Measurements from ENCODE around the gene ARHGAP8. TPM values are rescaled to one million over a fixed set of nuclear protein-coding genes. Genes with fewer than 3 reads are reported as not detected.

Gene ARHGAP8
- total and polyA plus RNA-seq, 4 experiments from 2014 or later = 0.67 TPM; not detected in 3

GRCh38 chr22:44730490-44731356 lies 21.7 kb upstream of the ARHGAP8 start:
- CTCF ChIA-PET (ENCODE audit: partially characterized antibody) = interaction anchor here (1.1 to 8.1 kb wide), 2 partner anchors 34 to 46 kb away, joined by 3 to 91 read pairs; no protein-coding TSS in a partner anchor
- peaks cover 7 to 16% of the 10 kb centered on the region in 2 donors for H3K36me3 Mint-ChIP-seq
- Histone ChIP-seq H3K9me3 (ENCODE audit: control insufficient read depth in 1 of 2, low read length in 2 of 2) (no peaks in the 10 kb centered on the region), H3K27ac (ENCODE audit: low read depth, low read length) (no peak overlapping the region), H3K27me3 (ENCODE audit: insufficient read depth, low read length) (no peaks in the 10 kb centered on the region), H3K4me3 (ENCODE audit: low read length in 2 of 2) (no peak overlapping the region), H3K4me1 (ENCODE audit: insufficient read depth, low read length) (no peaks in the 10 kb centered on the region), H3K36me3 (ENCODE audit: insufficient read depth, low read length) (peaks cover 4% of the 10 kb centered on the region)
- DNase-seq = no peak
- intact Hi-C loops (cut with micrococcal nuclease) = no loop called here
- POLR2A ChIA-PET (ENCODE audit: partially characterized antibody) = no interaction called here
- H3K4me1 Mint-ChIP-seq = peaks cover 0 to under 1% (median under 1%) of the 10 kb centered on the region in 4 donors
- H3K27me3 Mint-ChIP-seq = no peaks in the 10 kb centered on the region
- H3K4me3 Mint-ChIP-seq = no peak overlapping the region
- H3K27ac Mint-ChIP-seq = peak overlapping the region in 5 of 7 donors; percentile 27 to 79 (median 75)
- H3K9me3 Mint-ChIP-seq = no peaks in the 10 kb centered on the region

GRCh38 chr22:44731357-44731970 lies 20.9 kb upstream of the ARHGAP8 start:
- H3K4me1 Mint-ChIP-seq = peaks cover 0 to 5% (median 2%) of the 10 kb centered on the region in 4 donors
- H3K9me3 ChIP-seq (ENCODE audit: control insufficient read depth in 1 of 2, low read length in 2 of 2) = no peaks in the 10 kb centered on the region
- ChIA-PET CTCF (ENCODE audit: partially characterized antibody) (interaction anchor here (1.1 to 8.1 kb wide), 2 partner anchors 35 to 47 kb away, joined by 3 to 91 read pairs; no protein-coding TSS in a partner anchor), POLR2A (ENCODE audit: partially characterized antibody) (no interaction called here)
- no peaks in the 10 kb centered on the region for H3K27me3 Mint-ChIP-seq
- H3K27me3 ChIP-seq (ENCODE audit: insufficient read depth, low read length) = no peaks in the 10 kb centered on the region
- H3K9me3 Mint-ChIP-seq = no peaks in the 10 kb centered on the region
- no peak overlapping the region for H3K27ac ChIP-seq (ENCODE audit: low read depth, low read length)
- intact Hi-C loops (cut with micrococcal nuclease) = no loop called here
- no peaks in the 10 kb centered on the region for H3K4me1 ChIP-seq (ENCODE audit: insufficient read depth, low read length)
- H3K4me3 ChIP-seq (ENCODE audit: low read length in 2 of 2) = no peak overlapping the region
- no peaks in the 10 kb centered on the region for H3K36me3 ChIP-seq (ENCODE audit: insufficient read depth, low read length)
- peak overlapping the region in 1 of 7 donors; percentile 63 for H3K27ac Mint-ChIP-seq
- H3K36me3 Mint-ChIP-seq = peaks cover 7 to 17% of the 10 kb centered on the region in 2 donors
- no peak for DNase-seq
- H3K4me3 Mint-ChIP-seq = no peak overlapping the region

- Mint-ChIP-seq H3K27ac (peak overlapping the region in 2 of 7 donors; percentile 63 to 66), H3K27me3 (no peaks in the 10 kb centered on the region), H3K9me3 (no peaks in the 10 kb centered on the region), H3K36me3 (peaks cover 7 to 16% of the 10 kb centered on the region in 2 donors), H3K4me3 (no peak overlapping the region), H3K4me1 (peaks cover 0 to 5% (median 2%) of the 10 kb centered on the region in 4 donors)
- no peaks in the 10 kb centered on the region for H3K4me1 ChIP-seq (ENCODE audit: insufficient read depth, low read length)
- CTCF ChIA-PET (ENCODE audit: partially characterized antibody) = interaction anchor here (0.7 to 8.1 kb wide), 2 partner anchors 19 to 36 kb away, joined by 3 to 91 read pairs; no protein-coding TSS in a partner anchor
- H3K9me3 ChIP-seq (ENCODE audit: control insufficient read depth in 1 of 2, low read length in 2 of 2) = no peaks in the 10 kb centered on the region
- H3K27ac ChIP-seq (ENCODE audit: low read depth, low read length) = no peak overlapping the region
- no peaks in the 10 kb centered on the region for H3K27me3 ChIP-seq (ENCODE audit: insufficient read depth, low read length)
- H3K36me3 ChIP-seq (ENCODE audit: insufficient read depth, low read length) = no peaks in the 10 kb centered on the region
- H3K4me3 ChIP-seq (ENCODE audit: low read length in 2 of 2) = no peak overlapping the region
- POLR2A ChIA-PET (ENCODE audit: partially characterized antibody) = no interaction called here
- DNase-seq = no peak
- intact Hi-C loops (cut with micrococcal nuclease) = no loop called here
Observed at GRCh38 chr22:44732017-44732561, 20.3 kb upstream of the ARHGAP8 start.

GRCh38 chr22:44732661-44733060 lies 19.7 kb upstream of the ARHGAP8 start:
- no peak for DNase-seq
- H3K9me3 ChIP-seq (ENCODE audit: control insufficient read depth in 1 of 2, low read length in 2 of 2) = no peaks in the 10 kb centered on the region
- no peaks in the 10 kb centered on the region for H3K4me1 ChIP-seq (ENCODE audit: insufficient read depth, low read length)
- intact Hi-C loops (cut with micrococcal nuclease) = no loop called here
- no peak overlapping the region for H3K4me3 ChIP-seq (ENCODE audit: low read length in 2 of 2)
- ChIA-PET CTCF (ENCODE audit: partially characterized antibody) (interaction anchor here (0.7 to 8.1 kb wide), 3 partner anchors 20 to 36 kb away, joined by 3 to 91 read pairs (median 5); no protein-coding TSS in a partner anchor), POLR2A (ENCODE audit: partially characterized antibody) (no interaction called here)
- H3K4me1 Mint-ChIP-seq = peaks cover 0 to 5% (median 2%) of the 10 kb centered on the region in 4 donors
- H3K36me3 ChIP-seq (ENCODE audit: insufficient read depth, low read length) = no peaks in the 10 kb centered on the region
- no peak overlapping the region for H3K4me3 Mint-ChIP-seq
- no peak overlapping the region for H3K27ac ChIP-seq (ENCODE audit: low read depth, low read length)
- no peaks in the 10 kb centered on the region for H3K27me3 Mint-ChIP-seq
- no peaks in the 10 kb centered on the region for H3K9me3 Mint-ChIP-seq
- H3K27ac Mint-ChIP-seq = peak overlapping the region in 2 of 7 donors; percentile 38 to 43
- no peaks in the 10 kb centered on the region for H3K27me3 ChIP-seq (ENCODE audit: insufficient read depth, low read length)
- H3K36me3 Mint-ChIP-seq = peaks cover 7 to 11% of the 10 kb centered on the region in 2 donors

GRCh38 chr22:44733426-44734106 lies 18.8 kb upstream of the ARHGAP8 start:
- Mint-ChIP-seq H3K27me3 (no peaks in the 10 kb centered on the region), H3K4me1 (peaks cover 0 to 5% (median 2%) of the 10 kb centered on the region in 4 donors), H3K36me3 (peaks cover 7 to 11% of the 10 kb centered on the region in 2 donors), H3K27ac (no peak overlapping the region), H3K9me3 (no peaks in the 10 kb centered on the region), H3K4me3 (no peak overlapping the region)
- ChIA-PET CTCF (ENCODE audit: partially characterized antibody) (interaction anchor here (0.9 to 8.1 kb wide), 4 partner anchors 16 to 48 kb away, joined by 3 to 91 read pairs (median 16); no protein-coding TSS in a partner anchor), POLR2A (ENCODE audit: partially characterized antibody) (no interaction called here)
- no peak for DNase-seq
- H3K9me3 ChIP-seq (ENCODE audit: control insufficient read depth in 1 of 2, low read length in 2 of 2) = no peaks in the 10 kb centered on the region
- no peak overlapping the region for H3K4me3 ChIP-seq (ENCODE audit: low read length in 2 of 2)
- intact Hi-C loops (cut with micrococcal nuclease) = no loop called here
- H3K27me3 ChIP-seq (ENCODE audit: insufficient read depth, low read length) = no peaks in the 10 kb centered on the region
- H3K27ac ChIP-seq (ENCODE audit: low read depth, low read length) = no peak overlapping the region
- no peaks in the 10 kb centered on the region for H3K36me3 ChIP-seq (ENCODE audit: insufficient read depth, low read length)
- H3K4me1 ChIP-seq (ENCODE audit: insufficient read depth, low read length) = no peaks in the 10 kb centered on the region

GRCh38 chr22:44734278-44734677 lies 18.1 kb upstream of the ARHGAP8 start:
- CTCF ChIA-PET (ENCODE audit: partially characterized antibody) = interaction anchor here (0.9 to 8.1 kb wide), 7 partner anchors 15 to 49 kb away, joined by 3 to 91 read pairs (median 7); no protein-coding TSS in a partner anchor
- Histone ChIP-seq H3K4me3 (ENCODE audit: low read length in 2 of 2) (no peak overlapping the region), H3K36me3 (ENCODE audit: insufficient read depth, low read length) (no peaks in the 10 kb centered on the region), H3K27me3 (ENCODE audit: insufficient read depth, low read length) (no peaks in the 10 kb centered on the region), H3K9me3 (ENCODE audit: control insufficient read depth in 1 of 2, low read length in 2 of 2) (no peaks in the 10 kb centered on the region), H3K27ac (ENCODE audit: low read depth, low read length) (no peak overlapping the region), H3K4me1 (ENCODE audit: insufficient read depth, low read length) (no peaks in the 10 kb centered on the region)
- DNase-seq = no peak
- peaks cover 7 to 11% of the 10 kb centered on the region in 2 donors for H3K36me3 Mint-ChIP-seq
- peaks cover 0 to 5% (median 2%) of the 10 kb centered on the region in 4 donors for H3K4me1 Mint-ChIP-seq
- peak overlapping the region in 1 of 7 donors; percentile 75 for H3K27ac Mint-ChIP-seq
- H3K27me3 Mint-ChIP-seq = no peaks in the 10 kb centered on the region
- intact Hi-C loops (cut with micrococcal nuclease) = no loop called here
- H3K4me3 Mint-ChIP-seq = no peak overlapping the region
- POLR2A ChIA-PET (ENCODE audit: partially characterized antibody) = no interaction called here
- H3K9me3 Mint-ChIP-seq = no peaks in the 10 kb centered on the region
